ENCODE results near the gene NOX1. TPM values are rescaled to one million over a fixed set of nuclear protein-coding genes. Genes with fewer than 3 reads are reported as not detected.

NOX1 gene
- polyA plus RNA-seq (2013, experiment 1 of 2; ENCODE audit: insufficient read length), result 0.20 TPM
- 0.43 TPM for polyA plus RNA-seq (2013, experiment 2 of 2; ENCODE audit: insufficient read length)

GRCh38 chrX:100874325-100874724 lies at the start of gene NOX1:
TSS of gene NOX1 (minus strand) at chrX:100874359. CDS start at chrX:100874139, 220 bp downstream.
- DNase-seq, result no peak

- DNase-seq, result no peak
Measured at GRCh38 chrX:100915562-100915961, 41.4 kb upstream of the NOX1 start.

- DNase-seq, result no peak
Measured at GRCh38 chrX:100913111-100913510, 39.0 kb upstream of the NOX1 start.

- no peak for DNase-seq
Measured at GRCh38 chrX:100911731-100912130, 37.6 kb upstream of the NOX1 start.

GRCh38 chrX:100905620-100906019 lies 31.5 kb upstream of the NOX1 start:
- no peak for DNase-seq

- no peak for DNase-seq
Measured at GRCh38 chrX:100904433-100904832, 30.3 kb upstream of the NOX1 start.

- peak; percentile 13 for DNase-seq
Measured at GRCh38 chrX:100895365-100896075, 21.4 kb upstream of the NOX1 start.

GRCh38 chrX:100883654-100884053 lies 9.5 kb upstream of the NOX1 start:
- DNase-seq, result no peak

- DNase-seq, result no peak
Measured at GRCh38 chrX:100880368-100880767, 6.2 kb upstream of the NOX1 start.

GRCh38 chrX:100871594-100872560 lies 2.3 kb downstream of the NOX1 start:
- peak; percentile 12 for DNase-seq

GRCh38 chrX:100870527-100870926 lies 3.6 kb downstream of the NOX1 start:
- no peak for DNase-seq

GRCh38 chrX:100868273-100868672 lies 5.9 kb downstream of the NOX1 start:
- no peak for DNase-seq

- DNase-seq, result no peak
Measured at GRCh38 chrX:100864657-100865391, 9.3 kb downstream of the NOX1 start.

- DNase-seq, result no peak
Measured at GRCh38 chrX:100863326-100863864, 10.8 kb downstream of the NOX1 start.

- no peak for DNase-seq
Measured at GRCh38 chrX:100852810-100853209, 21.3 kb downstream of the NOX1 start.

- DNase-seq, result no peak
Measured at GRCh38 chrX:100850317-100850716, 23.8 kb downstream of the NOX1 start.

- no peak for DNase-seq
Measured at GRCh38 chrX:100831219-100831946, 42.8 kb downstream of the NOX1 start.

GRCh38 chrX:100830547-100830946 lies 43.6 kb downstream of the NOX1 start:
- no peak for DNase-seq

GRCh38 chrX:100830143-100830542 lies 44.0 kb downstream of the NOX1 start:
- DNase-seq, result no peak

GRCh38 chrX:100829730-100830129 lies 44.4 kb downstream of the NOX1 start:
- DNase-seq, result no peak

- DNase-seq, result peak; percentile 82
Measured at GRCh38 chrX:100819837-100820666, 54.1 kb downstream of the NOX1 start, which contains the start of gene CSTF2. TSS of gene CSTF2 (plus strand) at chrX:100820391. CDS start at chrX:100820417, 26 bp downstream.
